SK-N-SH treated with all-trans-retinoic acid at 6 μM for 48 hours (cell line): ENCODE results near the gene TANGO2.

ENCODE experiments used
- TOX ChIP-seq: fragments of 250-450 bp; sonication (Bioruptor Pico); IDR thresholded peaks from 2 replicates; pipeline ENCODE4 v1.8.0; 2021; ENCODE audit warnings: mild to moderate bottlenecking, moderate library complexity, borderline replicate concordance
- ZNF565 ChIP-seq: fragments of 450-650 bp; formaldehyde crosslinking; conservative IDR thresholded peaks from 2 replicates; pipeline ENCODE4 v1.5.0; 2020; ENCODE audit warnings: low read depth, mild to moderate bottlenecking, moderate library complexity

DNA sequence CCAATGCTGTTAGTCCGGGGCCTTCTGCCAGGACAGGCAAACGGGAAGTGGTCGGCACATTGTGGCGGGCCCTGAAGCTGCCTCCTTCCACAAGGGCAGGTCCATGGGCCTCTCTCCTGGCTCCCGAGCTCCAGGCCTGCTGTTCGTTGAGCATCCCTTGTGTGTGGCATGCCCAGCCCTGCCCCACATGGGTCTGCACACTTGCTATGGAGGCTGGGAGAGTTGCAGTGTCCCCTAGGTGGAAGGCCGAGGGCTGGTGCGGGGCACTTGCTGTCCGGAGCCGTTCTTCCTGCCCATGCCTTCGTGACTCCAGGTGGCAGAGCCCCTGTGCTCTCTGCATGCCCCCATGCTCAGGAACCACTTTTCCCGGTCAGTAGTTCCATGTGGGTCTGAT, 33.1 kb downstream of the TANGO2 start:
- TF ChIP-seq ZNF565 (no peak), TOX (CRISPR knock-in tag) (no peak)
